Vagina (tissue), 2 donors: ENCODE results near the gene DAZAP1. TPM values are rescaled to one million over a fixed set of nuclear protein-coding genes. Genes with fewer than 3 reads are reported as not detected.

ENCODE experiments used
- DNase-seq, 2 donors: peaks; one replicate each; pipeline ENCODE4 v3.0.0-alpha.2; 2017; ENCODE audit errors: extremely low spot score in 2 of 2
- H3K27ac ChIP-seq: fragments of 200-600 bp; sonication (generic); one replicate; pipeline ENCODE4 v1.5.1; 2019
- H3K27me3 ChIP-seq: fragments of 200-600 bp; sonication (generic); one replicate; pipeline ENCODE4 v1.5.1; 2019
- H3K36me3 ChIP-seq, 2 donors: fragments of 200-600 bp; sonication (generic); one replicate each; pipeline ENCODE4 v1.5.1; 2017 to 2019
- H3K4me1 ChIP-seq: fragments of 200-600 bp; sonication (generic); one replicate; pipeline ENCODE4 v1.5.1; 2019
- H3K4me3 ChIP-seq, 2 donors: fragments of 200-600 bp; sonication (generic); 1 replicate in 1 of 2; 2 replicates in 1 of 2; pipeline ENCODE4 v1.5.1; 2016 to 2019
- H3K9me3 ChIP-seq: fragments of 200-600 bp; sonication (generic); one replicate; pipeline ENCODE4 v1.5.1; 2019
- POLR2A ChIP-seq, 2 donors: fragments of 450-650 bp; IDR thresholded peaks; one replicate each; pipeline ENCODE4 v1.6.1; 2017; ENCODE audit warnings: antibody characterized with exemption in 2 of 2, mild to moderate bottlenecking in 2 of 2, moderate library complexity in 2 of 2
- POLR2AphosphoS5 ChIP-seq, 2 donors: sonication (generic); formaldehyde crosslinking; IDR thresholded peaks; one replicate each; pipeline ENCODE4 v1.9.0; 2017; ENCODE audit warnings: antibody characterized with exemption in 2 of 2, mild to moderate bottlenecking in 2 of 2, low read depth in 1 of 2; ENCODE audit not compliant: insufficient read depth in 1 of 2
- intact Hi-C: fragments of 100-400 bp; cut with DNase I; formaldehyde crosslinking; loops from one replicate; pipeline ENCODE4 v1.15.1; 2023
- total RNA-seq: library from RNA; depleted of rRNA; stranded (reverse); fragments of >200 nt; gene quantifications from one replicate; pipeline ENCODE4 v1.2.3, GENCODE V29; 2016
- TF ChIP-seq, protein P1 (sequence below), 3 experiments: fragments of 450-650 bp in 2 of 3; fragments of 200-600 bp in 1 of 3; sonication (generic) in 1 of 3; IDR thresholded peaks; one replicate each; pipeline ENCODE4 v1.5.1; 2017 to 2019; ENCODE audit warnings: antibody characterized with exemption in 3 of 3, mild to moderate bottlenecking in 2 of 3, moderate library complexity in 2 of 3

The DAZAP1 gene
- total RNA-seq, 1 donor from 2014 or later, result 29.7 TPM

DNA sequence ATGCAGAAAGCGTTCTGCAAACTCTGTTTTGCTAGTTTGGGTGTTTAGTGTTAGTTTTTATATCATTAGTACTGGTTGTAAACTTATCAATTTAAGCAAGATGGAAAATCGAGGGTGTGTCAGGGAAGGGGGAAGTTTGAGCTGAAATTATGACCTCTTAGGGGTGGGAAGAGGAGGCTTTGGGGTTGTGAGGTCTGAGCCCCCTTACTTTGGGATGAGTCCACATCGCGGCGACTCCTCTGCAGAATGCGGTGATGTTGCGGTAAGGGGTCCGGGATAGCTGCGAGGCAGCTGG, 24.4 kb upstream of the DAZAP1 start:
- intact Hi-C loops, result loop anchor here (10.0 kb wide), 1 partner anchor 108 kb away; the partner anchor contains the start of gene FAM174C
- peaks cover 0 to under 1% of the 10 kb centered on the region in 2 donors for H3K36me3 ChIP-seq

DNA sequence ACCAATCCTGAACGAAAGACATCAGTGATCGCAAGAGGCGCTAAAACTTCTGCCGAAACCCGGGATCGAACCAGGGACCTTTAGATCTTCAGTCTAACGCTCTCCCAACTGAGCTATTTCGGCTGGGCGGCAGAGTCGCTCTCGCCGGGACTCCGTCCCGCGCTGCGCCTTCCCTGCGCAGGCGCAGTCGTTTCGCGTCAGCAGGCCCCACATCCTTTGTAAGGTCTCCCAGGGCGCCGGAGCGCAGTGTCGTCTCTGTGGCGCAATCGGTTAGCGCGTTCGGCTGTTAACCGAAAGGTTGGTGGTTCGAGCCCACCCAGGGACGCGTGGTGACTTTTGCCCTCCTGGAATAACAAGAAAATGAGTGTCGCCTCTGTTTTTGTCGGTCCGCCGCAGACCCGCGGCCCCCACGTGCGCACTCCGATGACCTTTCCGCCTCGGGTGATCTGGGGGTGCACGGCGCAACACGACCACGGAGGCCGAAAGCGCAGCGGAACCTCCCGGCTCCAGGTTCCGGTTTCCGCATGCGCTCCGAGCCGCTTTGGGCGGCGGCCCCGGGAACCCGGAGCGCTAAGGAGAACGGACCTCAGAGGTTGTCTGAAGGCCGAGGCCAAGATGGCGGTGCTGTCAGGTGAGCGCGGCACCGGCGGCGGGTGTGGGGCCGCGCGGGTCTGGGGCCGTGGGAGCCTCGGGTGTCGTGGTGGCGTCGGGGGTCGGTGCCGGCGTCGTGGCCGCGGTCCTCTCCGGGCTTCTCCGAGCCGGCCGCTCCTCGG, 23.9 kb upstream of the DAZAP1 start, which contains the start of gene NDUFS7:
Gene NDUFS7 (plus strand): TSS at position 596 of the 773 bp plus-strand sequence. CDS start 20 bp downstream, at position 616.
- intact Hi-C loops, result loop anchor here (10.0 kb wide), 1 partner anchor 109 kb away; the partner anchor contains the start of gene FAM174C
- peaks cover 40% of the 10 kb centered on the region for H3K4me1 ChIP-seq

More for the DNA sequence above, 24.4 kb upstream of the DAZAP1 start:
- TF ChIP-seq POLR2A (IDR thresholded peaks at IDR 0.05), result no peak
- TF ChIP-seq POLR2AphosphoS5 (IDR thresholded peaks at IDR 0.05; ENCODE audit: insufficient read depth in 1 of 2, low read depth in 1 of 2), result no peak
- TF ChIP-seq, protein P1, sequence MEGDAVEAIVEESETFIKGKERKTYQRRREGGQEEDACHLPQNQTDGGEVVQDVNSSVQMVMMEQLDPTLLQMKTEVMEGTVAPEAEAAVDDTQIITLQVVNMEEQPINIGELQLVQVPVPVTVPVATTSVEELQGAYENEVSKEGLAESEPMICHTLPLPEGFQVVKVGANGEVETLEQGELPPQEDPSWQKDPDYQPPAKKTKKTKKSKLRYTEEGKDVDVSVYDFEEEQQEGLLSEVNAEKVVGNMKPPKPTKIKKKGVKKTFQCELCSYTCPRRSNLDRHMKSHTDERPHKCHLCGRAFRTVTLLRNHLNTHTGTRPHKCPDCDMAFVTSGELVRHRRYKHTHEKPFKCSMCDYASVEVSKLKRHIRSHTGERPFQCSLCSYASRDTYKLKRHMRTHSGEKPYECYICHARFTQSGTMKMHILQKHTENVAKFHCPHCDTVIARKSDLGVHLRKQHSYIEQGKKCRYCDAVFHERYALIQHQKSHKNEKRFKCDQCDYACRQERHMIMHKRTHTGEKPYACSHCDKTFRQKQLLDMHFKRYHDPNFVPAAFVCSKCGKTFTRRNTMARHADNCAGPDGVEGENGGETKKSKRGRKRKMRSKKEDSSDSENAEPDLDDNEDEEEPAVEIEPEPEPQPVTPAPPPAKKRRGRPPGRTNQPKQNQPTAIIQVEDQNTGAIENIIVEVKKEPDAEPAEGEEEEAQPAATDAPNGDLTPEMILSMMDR (IDR thresholded peaks at IDR 0.05), result no peak
- Histone ChIP-seq H3K27me3 (no peaks in the 10 kb centered on the region), H3K9me3 (no peaks in the 10 kb centered on the region), H3K4me3 (peak overlapping the region; percentile 70 to 84), H3K4me1 (peaks cover 40% of the 10 kb centered on the region), H3K27ac (no peak overlapping the region)
- no peak for DNase-seq

DNA sequence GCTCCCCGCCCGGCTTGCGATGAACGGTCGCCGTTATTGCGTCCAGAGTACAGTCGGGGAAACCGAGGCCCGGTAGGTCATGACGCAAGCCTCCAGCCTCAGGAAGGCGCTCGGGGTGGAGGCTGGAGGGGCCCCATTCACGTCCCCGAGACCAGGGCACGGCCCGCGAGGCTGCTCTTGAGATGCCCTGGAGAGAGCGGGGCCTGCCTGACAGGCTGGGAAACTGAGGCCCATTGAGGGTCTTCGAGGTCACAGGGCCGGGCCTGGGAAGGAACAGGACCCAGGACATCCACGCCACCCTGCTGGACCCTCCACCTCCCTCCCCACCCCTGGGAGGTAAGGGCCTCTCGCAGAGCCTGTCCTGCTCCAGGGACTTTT, 23.3 kb upstream of the DAZAP1 start:
- Histone ChIP-seq H3K27ac (peak overlapping the region; percentile 92), H3K9me3 (no peaks in the 10 kb centered on the region), H3K4me3 (peak overlapping the region; percentile 70 to 84), H3K4me1 (peaks cover 40% of the 10 kb centered on the region), H3K36me3 (peaks cover 0 to 12% of the 10 kb centered on the region in 2 donors), H3K27me3 (no peaks in the 10 kb centered on the region)
- intact Hi-C loops, result loop anchor here (10.0 kb wide), 1 partner anchor 109 kb away; the partner anchor contains the start of gene FAM174C
- TF ChIP-seq POLR2A (IDR thresholded peaks at IDR 0.05) (no peak), POLR2AphosphoS5 (IDR thresholded peaks at IDR 0.05; ENCODE audit: insufficient read depth in 1 of 2, low read depth in 1 of 2) (no peak)
- TF ChIP-seq, protein P1 (IDR thresholded peaks at IDR 0.05), result no peak
- DNase-seq, result no peak

More for the DNA sequence above, 23.9 kb upstream of the DAZAP1 start, which contains the start of gene NDUFS7:
- peak in 1 of 2 donors; percentile 50 for TF ChIP-seq POLR2A (IDR thresholded peaks at IDR 0.05)
- peak; percentile 94 to 99 for TF ChIP-seq POLR2AphosphoS5 (IDR thresholded peaks at IDR 0.05; ENCODE audit: insufficient read depth in 1 of 2, low read depth in 1 of 2)
- TF ChIP-seq, protein P1 (IDR thresholded peaks at IDR 0.05), result peak in 1 of 3 experiments; percentile 46
- H3K27ac ChIP-seq, result peak within 1 kb of the TSS; percentile 92
- DNase-seq, result peak in 1 of 2 donors; percentile 95
- H3K27me3 ChIP-seq, result no peaks in the 10 kb centered on the region
- peaks cover 0 to 6% of the 10 kb centered on the region in 2 donors for H3K36me3 ChIP-seq
- H3K9me3 ChIP-seq, result no peaks in the 10 kb centered on the region
- peak within 1 kb of the TSS; percentile 70 to 84 for H3K4me3 ChIP-seq

DNA sequence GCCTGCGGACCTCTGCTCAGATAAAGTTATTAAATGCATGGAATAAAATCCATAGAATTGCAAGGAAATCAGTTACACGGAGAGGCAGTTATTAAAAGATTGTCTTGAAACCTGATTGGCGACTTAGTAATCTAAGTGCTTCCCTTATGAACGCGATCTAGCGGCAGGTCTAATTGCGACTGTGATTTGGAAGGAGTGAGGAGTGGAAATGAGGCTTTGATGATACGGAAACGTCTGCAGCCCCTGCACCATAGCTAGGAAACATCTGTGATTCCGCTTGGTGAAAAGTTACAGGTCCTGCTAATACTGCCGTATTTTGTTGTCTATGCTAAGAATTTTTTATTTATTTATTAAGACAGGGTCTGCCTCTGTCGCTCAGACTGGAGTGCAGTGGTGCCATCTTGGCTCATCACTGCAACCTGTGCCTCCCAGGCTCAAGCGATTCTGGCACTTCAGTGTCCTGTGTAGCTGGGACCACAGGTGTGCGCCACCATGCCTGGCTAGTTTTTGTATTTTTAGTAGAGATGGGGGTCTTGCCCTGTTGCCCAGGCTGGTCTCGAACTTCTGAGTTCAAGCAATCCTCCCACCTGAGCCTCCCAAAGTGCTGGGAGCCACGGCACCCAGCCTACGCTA, 22.8 kb upstream of the DAZAP1 start:
- H3K27ac ChIP-seq, result peak overlapping the region; percentile 92
- intact Hi-C loops, result loop anchor here (10.0 kb wide), 1 partner anchor 110 kb away; the partner anchor contains the start of gene FAM174C

More for the DNA sequence above, 22.8 kb upstream of the DAZAP1 start:
- Histone ChIP-seq H3K27me3 (no peaks in the 10 kb centered on the region), H3K36me3 (peaks cover 0 to 17% of the 10 kb centered on the region in 2 donors), H3K4me1 (peaks cover 40% of the 10 kb centered on the region), H3K9me3 (no peaks in the 10 kb centered on the region), H3K4me3 (peak overlapping the region; percentile 70 to 84)
- TF ChIP-seq, protein P1 (IDR thresholded peaks at IDR 0.05), result no peak
- no peak for TF ChIP-seq POLR2AphosphoS5 (IDR thresholded peaks at IDR 0.05; ENCODE audit: insufficient read depth in 1 of 2, low read depth in 1 of 2)
- no peak for TF ChIP-seq POLR2A (IDR thresholded peaks at IDR 0.05)
- DNase-seq, result no peak
